Endodermal cell (in vitro differentiated cells): ENCODE measurements around the gene PTCD1. TPM values are rescaled to one million over a fixed set of nuclear protein-coding genes. Genes with fewer than 3 reads are reported as not detected.

ENCODE experiments used
- DNase-seq: peaks from one replicate; pipeline ENCODE4 v3.0.0-alpha.2; 2017
- H3K27ac ChIP-seq: 2 replicates; pipeline ENCODE4 v1.5.1; 2013; ENCODE audit warnings: mild to moderate bottlenecking, low read depth, low read length, moderate library complexity
- H3K27me3 ChIP-seq: 2 replicates; pipeline ENCODE4 v1.6.1; 2013; ENCODE audit warnings: mild to moderate bottlenecking, low read length, moderate library complexity; ENCODE audit not compliant: insufficient read depth, control insufficient read depth, poor library complexity, severe bottlenecking
- H3K36me3 ChIP-seq: 2 replicates; pipeline ENCODE4 v1.7.0; 2013; ENCODE audit warnings: mild to moderate bottlenecking, low read length, moderate library complexity; ENCODE audit not compliant: control insufficient read depth, insufficient read depth
- H3K4me1 ChIP-seq: one replicate; pipeline ENCODE4 v1.7.0; 2013; ENCODE audit warnings: low read length; ENCODE audit not compliant: control insufficient read depth, insufficient read depth
- H3K4me3 ChIP-seq: 2 replicates; pipeline ENCODE4 v1.5.1; 2013; ENCODE audit warnings: mild to moderate bottlenecking, low read length, moderate library complexity
- H3K9ac ChIP-seq: 2 replicates; pipeline ENCODE4 v1.6.1; 2013; ENCODE audit warnings: mild to moderate bottlenecking, low read length, moderate library complexity; ENCODE audit not compliant: poor library complexity, severe bottlenecking; ENCODE audit errors: extremely low read depth
- H3K9me3 ChIP-seq: 2 replicates; pipeline ENCODE4 v1.6.1; 2013; ENCODE audit warnings: mild to moderate bottlenecking, low read length, moderate library complexity; ENCODE audit not compliant: control insufficient read depth
- H3K27ac Mint-ChIP-seq: 2 replicates; pipeline ENCODE4 v1.8.0; 2020; ENCODE audit warnings: mixed read lengths
- H3K27me3 Mint-ChIP-seq: 2 replicates; pipeline ENCODE4 v1.8.0; 2021; ENCODE audit warnings: mild to moderate bottlenecking, mixed read lengths; ENCODE audit not compliant: insufficient read depth
- H3K36me3 Mint-ChIP-seq: 2 replicates; pipeline ENCODE4 v1.8.0; 2020; ENCODE audit warnings: low read depth, mixed read lengths
- H3K4me1 Mint-ChIP-seq: 2 replicates; pipeline ENCODE4 v1.8.0; 2020; ENCODE audit warnings: mixed read lengths
- H3K4me3 Mint-ChIP-seq: 2 replicates; pipeline ENCODE4 v1.8.0; 2020; ENCODE audit warnings: mild to moderate bottlenecking, moderate library complexity, mixed read lengths
- H3K9me3 Mint-ChIP-seq: 2 replicates; pipeline ENCODE4 v1.8.0; 2020; ENCODE audit warnings: mild to moderate bottlenecking, mixed read lengths
- CTCF ChIP-seq: fragments of 200-600 bp; sonication (generic); conservative IDR thresholded peaks from 2 replicates; pipeline ENCODE4 v1.5.0; 2021; ENCODE audit warnings: antibody characterized with exemption, mild to moderate bottlenecking
- WGBS, 2 experiments: methylation state at CpG; one replicate each; pipeline versions ENCODE4 v1.1.5 to v1.1.7; 2013; ENCODE audit warnings: missing lambda C conversion rate in 2 of 2, mixed read lengths in 1 of 2; ENCODE audit not compliant: insufficient coverage in 1 of 2, insufficient read length in 1 of 2; 5-methylcytosine and 5-hydroxymethylcytosine counted together
- total RNA-seq, 2 donors: library from RNA; stranded (reverse); fragmentation: NEBNext Ultra II Directional in 1 of 2; extraction: Animal tissue kit (Norgen Biotek cat#: 25700) in 1 of 2; gene quantifications; 2 replicates in 1 of 2; 3 replicates in 1 of 2; pipeline ENCODE4 v1.2.1, GENCODE V29; 2021

The PTCD1 gene
- total RNA-seq, 2 donors from 2014 or later: 11.9 to 12.5 TPM

GRCh38 chr7:99429756-99430155 is 8.8 kb downstream of the PTCD1 start:
- peaks cover 60% of the 10 kb centered on the region for H3K36me3 ChIP-seq
- no peak overlapping the region for H3K4me3 ChIP-seq
- H3K4me1 Mint-ChIP-seq: peaks cover 10% of the 10 kb centered on the region
- H3K27me3 Mint-ChIP-seq: no peaks in the 10 kb centered on the region
- no peak overlapping the region for H3K9ac ChIP-seq
- H3K27ac ChIP-seq: no peak overlapping the region
- no peak for DNase-seq
- H3K27me3 ChIP-seq: no peaks in the 10 kb centered on the region
- H3K9me3 ChIP-seq: no peaks in the 10 kb centered on the region
- no peak overlapping the region for H3K27ac Mint-ChIP-seq
- no peak for TF ChIP-seq CTCF
- H3K4me3 Mint-ChIP-seq: no peak overlapping the region
- H3K9me3 Mint-ChIP-seq: peaks cover 2% of the 10 kb centered on the region
- 93 to 100% methylated on average over 8 of the region's 8 CpGs for WGBS, 2 experiments
- peaks cover 8% of the 10 kb centered on the region for H3K4me1 ChIP-seq
- peaks cover 75% of the 10 kb centered on the region for H3K36me3 Mint-ChIP-seq

GRCh38 chr7:99428972-99429566 is 9.5 kb downstream of the PTCD1 start:
- Mint-ChIP-seq H3K27me3 (no peaks in the 10 kb centered on the region), H3K9me3 (peaks cover 2% of the 10 kb centered on the region), H3K4me1 (peaks cover 10% of the 10 kb centered on the region), H3K4me3 (no peak overlapping the region), H3K27ac (no peak overlapping the region), H3K36me3 (peaks cover 75% of the 10 kb centered on the region)
- no peak for TF ChIP-seq CTCF
- no peak for DNase-seq
- no peak overlapping the region for H3K9ac ChIP-seq
- peaks cover 8% of the 10 kb centered on the region for H3K4me1 ChIP-seq
- H3K27ac ChIP-seq: no peak overlapping the region
- H3K36me3 ChIP-seq: peaks cover 60% of the 10 kb centered on the region
- WGBS, 2 experiments: 93% methylated on average over 8 to 10 of the region's 10 CpGs
- no peaks in the 10 kb centered on the region for H3K9me3 ChIP-seq
- no peaks in the 10 kb centered on the region for H3K27me3 ChIP-seq
- no peak overlapping the region for H3K4me3 ChIP-seq

- H3K36me3 ChIP-seq: peaks cover 66% of the 10 kb centered on the region
- H3K9ac ChIP-seq: no peak overlapping the region
- no peak overlapping the region for H3K27ac ChIP-seq
- H3K36me3 Mint-ChIP-seq: peaks cover 75% of the 10 kb centered on the region
- H3K27me3 ChIP-seq: no peaks in the 10 kb centered on the region
- H3K27me3 Mint-ChIP-seq: no peaks in the 10 kb centered on the region
- no peaks in the 10 kb centered on the region for H3K4me1 Mint-ChIP-seq
- peaks cover 2% of the 10 kb centered on the region for H3K9me3 Mint-ChIP-seq
- H3K27ac Mint-ChIP-seq: no peak overlapping the region
- H3K4me3 Mint-ChIP-seq: no peak overlapping the region
- DNase-seq: no peak
- H3K4me1 ChIP-seq: no peaks in the 10 kb centered on the region
- H3K9me3 ChIP-seq: no peaks in the 10 kb centered on the region
- 94 to 97% methylated on average over 13 to 24 of the region's 24 CpGs for WGBS, 2 experiments
- no peak overlapping the region for H3K4me3 ChIP-seq
- no peak for TF ChIP-seq CTCF
Measured at GRCh38 chr7:99424932-99425730, 13.5 kb downstream of the PTCD1 start.
